Measurements from ENCODE around the gene VSIG4.

VSIG4 gene

GRCh38 chrX:66024092-66024467, 15.8 kb downstream of the VSIG4 start:
- DNase-seq (ENCODE audit: low read depth, low spot score), result no peak

GRCh38 chrX:66023385-66024091, 16.3 kb downstream of the VSIG4 start:
- no peak for DNase-seq (ENCODE audit: low read depth, low spot score)

DNA sequence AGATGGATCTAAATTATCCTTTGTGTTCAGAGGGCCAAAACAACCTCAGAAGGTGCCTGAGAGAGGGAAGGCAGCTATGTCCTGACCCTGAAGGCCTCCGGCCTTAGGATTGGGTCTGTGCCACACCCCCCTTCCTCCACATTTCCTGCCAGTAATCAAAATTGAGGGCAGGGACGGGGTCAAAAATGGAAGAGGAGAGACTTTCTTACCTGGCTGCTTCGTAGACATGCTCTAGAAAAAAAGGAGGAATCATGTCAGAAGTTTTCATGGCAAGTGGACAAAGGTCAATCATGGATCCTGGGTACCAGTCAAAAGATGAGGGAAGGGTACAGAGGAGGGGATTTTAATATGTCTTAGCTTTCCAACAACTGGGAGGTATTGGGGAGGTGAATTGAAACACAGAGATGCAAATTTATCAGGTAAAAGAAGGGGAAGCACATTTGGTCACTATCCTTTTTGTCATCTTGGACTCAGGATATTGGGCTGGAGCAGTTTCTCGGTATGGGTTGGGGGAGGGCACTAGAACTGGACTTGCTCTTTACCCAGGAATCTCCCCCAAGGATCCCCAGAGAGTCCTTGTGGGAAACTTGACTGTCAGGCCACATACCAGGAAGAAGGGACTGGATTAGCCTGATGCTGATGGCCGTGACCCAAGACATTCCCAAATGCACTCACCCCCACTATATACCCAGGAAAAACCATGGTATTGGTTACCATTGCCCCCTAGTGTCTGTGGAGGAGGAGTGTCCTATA, 17.1 kb downstream of the VSIG4 start:
- DNase-seq (ENCODE audit: low read depth, low spot score), result no peak

GRCh38 chrX:66021765-66022631, 17.9 kb downstream of the VSIG4 start:
- no peak for DNase-seq (ENCODE audit: low read depth, low spot score)

- no peak for DNase-seq (ENCODE audit: low read depth, low spot score)
Observed at GRCh38 chrX:66021401-66021764, 18.5 kb downstream of the VSIG4 start.

DNA sequence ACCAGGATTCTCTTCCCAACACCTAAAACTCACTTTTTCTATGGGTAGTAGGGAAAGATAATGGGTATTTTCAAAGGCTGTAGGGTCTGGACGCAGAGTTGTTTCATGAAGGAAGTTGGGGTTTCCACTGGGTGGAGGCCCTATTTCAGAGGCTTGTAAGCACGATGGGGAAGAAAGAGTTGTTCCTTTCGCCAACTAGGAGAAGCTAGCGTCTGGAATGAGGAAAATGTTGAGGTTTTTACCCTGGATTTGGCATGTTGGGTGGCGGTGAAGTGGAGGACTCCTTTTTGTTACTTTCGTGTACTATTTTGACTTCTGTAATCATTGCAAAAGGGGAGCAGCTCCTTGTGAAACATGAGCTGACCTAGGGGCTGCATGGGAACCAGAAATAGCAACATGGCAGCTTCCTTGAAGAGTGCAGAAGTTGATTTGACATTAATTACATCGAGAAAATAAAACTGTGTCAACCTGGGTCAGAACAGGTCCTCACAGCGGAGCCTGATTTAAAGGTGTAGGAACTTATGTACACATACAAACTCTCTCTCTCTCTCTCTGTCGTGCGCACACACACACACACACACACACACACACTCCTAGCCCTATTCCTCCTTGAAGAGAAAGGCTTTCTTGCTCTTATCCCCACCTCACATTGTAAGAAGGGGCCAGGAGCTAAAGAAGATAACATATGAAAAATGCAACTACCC, 19.1 kb downstream of the VSIG4 start:
- DNase-seq (ENCODE audit: low read depth, low spot score), result no peak

DNA sequence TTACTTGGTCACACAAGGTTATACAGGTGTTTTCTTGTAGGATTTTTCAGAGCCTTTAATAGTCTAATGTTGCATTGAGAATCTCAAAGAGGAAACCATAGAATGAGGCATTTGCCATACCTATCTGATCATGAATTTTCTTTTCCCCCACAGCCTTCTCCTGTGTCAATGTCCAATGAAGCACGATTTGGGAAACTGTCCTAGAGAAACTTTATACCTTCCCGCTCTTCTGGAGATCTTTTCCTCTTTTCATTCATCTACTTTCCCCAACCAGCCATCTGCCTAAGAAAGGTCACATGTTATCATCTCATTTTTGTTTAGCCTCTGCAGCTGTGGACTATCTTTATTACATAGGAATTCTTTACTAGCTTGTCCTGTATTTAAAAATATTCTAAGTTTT, 19.9 kb downstream of the VSIG4 start:
- no peak for DNase-seq (ENCODE audit: low read depth, low spot score)

- DNase-seq (ENCODE audit: low read depth, low spot score), result no peak
Observed at GRCh38 chrX:66019310-66019652, 20.6 kb downstream of the VSIG4 start.

GRCh38 chrX:66018585-66019309, 21.1 kb downstream of the VSIG4 start:
- DNase-seq (ENCODE audit: low read depth, low spot score), result no peak

DNA sequence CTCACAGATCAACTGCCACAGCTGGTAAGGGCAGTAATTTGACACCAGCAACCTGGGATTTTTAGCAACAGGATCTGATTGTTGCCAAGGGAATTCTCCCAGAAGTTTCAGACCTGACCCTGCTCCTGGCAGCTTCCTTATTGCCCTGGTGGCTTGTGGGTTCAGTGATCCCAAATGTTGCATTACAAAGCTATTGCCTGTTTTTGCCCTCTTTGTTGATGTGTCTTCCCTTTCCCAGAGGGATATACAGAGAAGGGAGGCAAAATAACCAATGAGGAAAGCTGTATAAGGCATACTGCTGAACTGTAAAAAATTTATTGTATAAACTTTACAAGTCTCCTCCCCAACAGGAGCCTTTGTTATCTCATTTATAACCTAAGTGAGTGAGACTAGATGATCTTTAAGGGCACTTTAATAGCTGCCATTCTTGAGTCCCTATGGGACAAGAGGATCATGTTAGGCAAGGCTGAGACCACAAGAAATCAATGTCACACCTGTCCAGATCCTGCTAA, 22.2 kb downstream of the VSIG4 start:
- DNase-seq (ENCODE audit: low read depth, low spot score), result no peak

DNA sequence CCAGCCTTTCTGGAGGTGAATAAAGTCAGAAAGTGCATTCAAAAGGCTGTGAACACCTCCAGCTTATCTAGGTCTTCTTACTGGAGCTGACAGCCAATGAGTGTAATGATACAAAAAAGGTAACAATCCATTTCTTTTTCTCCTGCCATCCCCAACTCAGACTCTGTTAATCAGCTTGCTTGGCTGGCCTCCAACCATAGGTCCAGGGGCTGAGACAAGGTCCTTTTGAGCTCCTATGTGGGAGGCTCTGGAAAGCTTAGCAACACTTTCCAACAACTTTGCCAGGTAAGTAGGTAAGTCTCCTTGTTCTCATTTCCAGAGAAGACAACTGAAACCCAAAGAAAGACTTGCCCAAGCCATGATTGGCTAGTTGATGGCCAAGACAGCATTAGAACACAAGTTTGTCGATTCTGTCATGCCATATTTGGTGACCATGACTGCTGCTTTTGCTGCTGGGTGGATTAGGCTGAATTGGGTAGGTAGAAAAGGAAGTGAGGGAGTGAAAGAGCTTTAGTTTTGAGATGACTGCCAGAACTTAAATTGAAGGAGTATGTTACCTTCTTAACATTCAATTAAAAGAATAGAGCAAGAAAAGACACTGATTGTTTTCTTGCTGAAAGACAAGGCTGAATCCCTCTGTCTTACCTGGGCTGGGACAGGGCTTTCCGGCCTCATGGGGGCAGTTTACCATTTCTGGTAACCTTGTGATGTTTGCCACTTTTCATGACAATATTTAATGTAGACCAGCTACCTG, 22.8 kb downstream of the VSIG4 start:
- DNase-seq (ENCODE audit: low read depth, low spot score), result no peak

DNA sequence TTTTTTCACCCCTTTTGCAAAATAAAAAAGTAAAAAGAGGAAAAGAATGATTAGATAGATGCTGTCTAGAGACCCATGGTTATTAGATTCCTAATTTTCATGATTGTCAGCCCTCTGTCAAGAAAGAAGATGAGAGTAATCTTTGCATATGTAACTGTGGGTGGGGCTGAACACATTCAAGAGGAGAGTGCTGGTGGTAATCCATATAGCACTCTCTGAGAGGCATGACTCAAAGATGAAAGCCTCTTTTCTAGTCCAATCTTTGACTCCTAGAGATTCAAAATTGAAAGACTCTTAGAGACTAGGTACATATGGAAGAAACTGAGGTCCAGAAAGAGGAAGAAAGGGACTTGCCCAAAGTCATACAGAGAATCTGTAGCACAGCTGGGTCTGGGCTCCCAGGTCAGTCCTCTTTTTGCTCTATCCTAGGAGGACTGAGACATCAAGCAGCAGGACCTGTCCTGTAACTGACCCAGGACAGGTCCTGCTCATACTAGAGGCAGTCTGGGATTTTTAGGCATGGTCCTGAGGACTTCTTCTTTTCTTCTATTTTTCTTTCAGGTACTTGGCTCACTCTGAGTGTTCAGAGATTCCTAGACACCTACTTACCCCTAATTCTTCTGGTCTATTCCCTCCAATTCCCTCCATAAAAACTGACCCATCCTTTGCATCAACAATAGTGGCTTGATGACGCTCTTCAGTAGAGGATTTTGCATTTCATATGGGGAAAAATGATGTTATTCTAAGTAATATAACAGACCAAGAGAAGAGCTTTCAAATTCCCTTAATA, 23.8 kb downstream of the VSIG4 start:
- no peak for DNase-seq (ENCODE audit: low read depth, low spot score)

DNA sequence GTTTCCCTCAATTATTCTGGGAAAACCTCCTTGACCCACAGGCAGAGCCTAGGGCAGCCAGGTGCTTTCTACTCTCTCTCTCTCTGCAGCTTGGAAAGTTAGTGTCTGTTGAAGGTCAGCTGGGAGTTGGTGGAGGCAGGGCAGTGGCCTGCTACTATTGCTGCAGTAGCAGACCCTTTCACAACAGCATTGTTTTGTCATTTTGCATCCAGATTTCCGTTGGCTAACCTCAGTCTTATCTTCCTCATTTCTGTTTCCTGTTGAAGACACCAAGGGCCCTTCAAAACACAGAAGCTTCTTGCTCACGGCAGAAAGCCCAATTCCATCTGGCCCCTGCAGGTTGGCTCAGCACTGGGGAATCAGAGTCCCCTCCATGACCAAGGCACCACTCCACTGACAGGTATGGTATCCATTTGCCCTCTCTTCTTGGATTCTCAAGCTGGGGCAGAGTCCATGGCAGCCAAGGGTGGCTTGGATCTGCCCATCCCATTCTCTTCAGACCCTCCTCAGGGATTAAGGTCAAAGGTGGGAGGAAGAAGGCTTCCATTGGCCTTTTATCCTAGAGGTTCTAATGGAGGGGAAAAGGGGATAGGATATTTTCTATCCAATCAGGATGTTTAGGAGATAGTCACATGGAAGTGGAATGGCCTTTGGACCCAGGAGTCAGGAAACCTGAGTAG, 24.6 kb downstream of the VSIG4 start:
- DNase-seq (ENCODE audit: low read depth, low spot score), result no peak

DNA sequence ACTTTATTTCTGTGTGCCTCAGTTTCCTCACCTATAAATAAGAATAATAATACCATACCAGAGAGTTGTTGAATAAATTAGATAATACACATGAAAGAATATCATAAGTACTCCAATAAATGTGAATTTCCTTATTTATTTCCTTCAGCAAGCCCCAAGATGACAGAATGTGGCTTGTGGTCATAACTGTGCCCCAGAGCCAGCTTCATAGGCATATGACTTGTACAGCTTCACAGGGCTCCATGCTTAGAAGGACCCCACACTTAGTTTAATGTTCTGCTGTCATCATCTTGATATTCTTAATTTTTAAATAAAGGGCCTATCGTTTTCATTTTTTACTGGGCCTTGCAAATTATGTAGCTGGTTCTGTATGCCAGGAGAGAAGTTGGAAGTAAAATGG, 25.3 kb downstream of the VSIG4 start:
- DNase-seq (ENCODE audit: low read depth, low spot score), result no peak

DNA sequence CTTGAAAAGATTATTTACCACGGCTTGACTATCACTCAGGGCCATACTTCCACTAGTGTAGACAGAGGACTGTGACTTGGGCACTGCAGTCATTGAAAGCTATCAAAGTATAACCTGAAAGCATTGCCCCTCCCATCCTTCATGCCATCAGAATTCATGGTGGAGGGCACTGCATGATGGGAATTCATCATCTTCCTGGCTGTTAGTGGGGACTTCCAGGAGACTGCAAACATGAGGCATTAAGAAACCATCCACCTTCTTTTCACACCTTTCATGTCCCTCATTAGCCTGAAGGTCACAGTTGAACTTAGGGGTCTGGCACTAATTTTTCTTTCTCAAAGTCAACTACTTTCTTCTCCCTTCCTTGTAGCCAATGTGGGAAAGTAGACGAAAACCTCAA, 25.8 kb downstream of the VSIG4 start:
- no peak for DNase-seq (ENCODE audit: low read depth, low spot score)

DNA sequence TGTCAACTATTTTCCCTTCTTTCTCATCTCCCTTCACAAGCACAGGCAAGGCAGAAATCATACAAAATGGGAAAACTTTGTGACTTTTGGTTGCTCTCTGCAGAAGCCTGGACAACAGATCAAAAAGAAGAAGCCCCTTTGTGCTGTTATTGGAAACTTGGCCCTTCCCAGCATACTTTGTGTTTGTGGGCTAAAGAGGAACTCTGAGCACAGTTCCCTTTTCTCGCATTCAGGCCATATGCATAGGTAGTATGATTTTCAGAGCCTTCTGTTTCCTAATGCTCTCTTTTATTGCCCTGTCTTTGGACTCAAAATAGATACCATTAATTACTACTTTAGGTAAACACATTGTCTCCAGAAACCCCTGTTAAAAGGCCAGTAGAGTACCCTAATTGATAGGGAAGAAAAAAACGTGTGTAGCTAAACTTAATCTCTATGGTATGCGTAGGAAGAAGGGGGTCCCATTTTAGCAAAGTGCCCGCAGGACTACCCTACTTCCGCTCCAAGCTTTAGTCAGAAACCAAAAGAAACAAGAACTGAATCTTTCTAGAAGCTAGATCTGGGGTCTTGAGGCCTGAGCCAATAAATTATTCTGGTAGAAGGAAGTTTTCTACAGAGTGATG, 26.6 kb downstream of the VSIG4 start:
- no peak for DNase-seq (ENCODE audit: low read depth, low spot score)

DNA sequence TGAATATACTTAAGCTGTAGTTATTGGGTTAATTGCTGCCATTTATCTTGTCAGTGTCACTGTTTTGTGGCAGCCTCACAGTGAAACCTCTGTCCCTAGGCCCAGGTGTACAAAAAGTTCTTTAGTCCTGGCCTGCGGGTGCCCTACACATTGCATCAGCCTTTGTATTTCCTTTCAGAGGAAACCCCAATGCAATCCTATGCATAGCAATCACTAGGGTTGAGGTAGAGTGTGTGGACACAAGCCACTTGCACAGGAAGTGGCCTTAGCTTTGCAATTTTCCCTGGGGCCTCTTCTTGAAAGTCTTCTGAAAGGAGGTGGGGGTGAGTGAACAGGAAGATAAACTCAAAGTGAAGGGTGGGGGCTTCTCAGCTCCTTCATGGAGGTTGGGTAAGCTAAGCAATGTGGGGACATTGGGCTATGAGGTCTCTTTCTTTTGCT, 27.8 kb downstream of the VSIG4 start:
- no peak for DNase-seq (ENCODE audit: low read depth, low spot score)

DNA sequence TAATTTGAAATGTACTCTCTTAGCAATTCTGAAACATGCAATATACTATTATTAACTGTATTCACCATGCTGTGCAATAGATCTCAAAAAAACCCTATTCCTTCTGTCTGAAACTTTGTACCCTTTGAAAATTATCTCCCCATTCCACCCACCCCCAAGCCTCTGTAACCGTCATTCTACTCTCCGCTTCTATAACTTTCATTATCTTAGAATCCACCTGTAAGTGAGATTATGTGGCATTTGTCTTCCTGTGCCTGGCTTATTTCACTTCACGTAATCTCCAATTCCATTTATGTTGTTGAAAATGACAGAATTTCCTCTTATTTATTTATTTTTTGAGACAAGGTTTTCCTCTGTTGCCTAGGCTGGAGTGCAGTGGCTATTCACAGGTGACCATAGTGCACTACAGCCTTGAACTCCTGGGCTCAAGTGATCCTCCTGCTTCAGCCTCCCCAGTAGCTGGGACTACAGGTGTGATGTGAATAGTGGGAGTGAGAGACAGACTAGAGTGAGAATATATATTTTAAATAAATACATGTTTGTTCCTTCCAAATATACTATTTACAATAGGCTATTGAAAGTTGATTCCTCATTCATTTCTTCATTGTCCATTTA, 30.5 kb downstream of the VSIG4 start:
- no peak for DNase-seq (ENCODE audit: low read depth, low spot score)
